ENCODE results near the gene LRRIQ4.

LRRIQ4 gene

DNA sequence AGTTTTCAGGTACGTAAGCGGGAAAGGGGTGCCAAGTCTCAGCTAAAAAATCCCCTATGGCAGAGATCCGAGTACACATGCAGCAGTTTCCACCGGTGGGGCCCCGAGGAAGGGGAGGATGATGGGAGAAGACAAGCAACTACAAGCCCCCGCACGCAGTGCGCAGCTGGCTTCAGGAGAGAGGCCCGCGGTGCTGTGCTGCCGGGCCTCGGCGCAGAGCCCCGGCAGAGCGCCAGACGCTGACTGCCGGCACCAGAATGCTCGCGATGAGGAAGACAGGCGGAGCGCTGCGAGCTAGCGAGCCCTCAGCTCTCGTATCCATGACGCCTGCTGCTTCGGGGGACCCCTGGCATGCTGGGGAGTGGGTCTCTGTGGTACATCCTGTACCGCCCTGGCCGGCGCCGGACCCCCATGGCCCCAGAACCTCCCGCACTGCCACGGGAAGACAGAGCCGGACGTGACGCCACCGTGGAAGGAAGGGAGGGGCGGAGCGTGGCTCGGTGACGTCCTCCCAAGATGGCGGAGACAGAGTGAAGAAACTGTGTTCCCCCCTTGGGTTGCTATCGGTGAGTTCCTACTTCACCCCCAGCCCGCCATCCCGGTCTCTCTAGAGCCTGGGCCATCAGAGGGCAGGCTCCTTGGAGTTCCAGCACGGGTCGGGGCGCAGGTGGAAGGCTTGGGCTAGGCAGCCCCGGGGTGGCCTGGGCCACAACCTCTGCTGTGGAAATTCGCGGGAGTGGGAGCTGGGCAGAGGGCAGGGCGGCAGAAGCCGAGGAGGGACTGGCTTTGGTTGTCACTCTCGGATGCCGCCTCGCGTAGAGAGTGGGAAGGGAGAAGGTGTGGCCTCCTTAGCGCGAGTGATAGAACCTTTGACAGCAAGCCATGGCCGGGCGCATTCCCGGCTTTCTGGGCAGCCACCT is 39.5 kb upstream of the LRRIQ4 start, which contains the start of gene MYNN (continued):
- TF ChIP-seq PRDM6 (tag by site-specific recombination; IDR thresholded peaks at IDR 0.05) (no peak), ZNF544 (tag by site-specific recombination; IDR thresholded peaks at IDR 0.05) (no peak), ZNF174 (tag by site-specific recombination; IDR thresholded peaks at IDR 0.05) (no peak), ZNF660 (tag by site-specific recombination; IDR thresholded peaks at IDR 0.05) (peak; percentile 87), RBAK (tag by site-specific recombination; IDR thresholded peaks at IDR 0.05) (no peak), ZNF138 (tag by site-specific recombination; IDR thresholded peaks at IDR 0.05; ENCODE audit: borderline replicate concordance) (no peak), BCL11A (tag by site-specific recombination; IDR thresholded peaks at IDR 0.05; ENCODE audit: low read depth) (no peak), ZNF366 (tag by site-specific recombination; conservative IDR thresholded peaks at IDR 0.05) (0 out of 2 replicates have a peak, but pooled peaks have one; percentile 18), SCRT1 (tag by site-specific recombination; IDR thresholded peaks at IDR 0.05; ENCODE audit: borderline replicate concordance) (peak; percentile 53; the same call in 1 of the 2 replicates), ZBTB21 (tag by site-specific recombination; IDR thresholded peaks at IDR 0.05) (peak; percentile 90), ZNF23 (tag by site-specific recombination; IDR thresholded peaks at IDR 0.05; ENCODE audit: borderline replicate concordance) (no peak), ZBTB7A (tag by site-specific recombination; IDR thresholded peaks at IDR 0.05; ENCODE audit: low read depth) (peak; percentile 94), ZNF26 (tag by site-specific recombination; IDR thresholded peaks at IDR 0.05) (no peak), ZNF157 (tag by site-specific recombination; IDR thresholded peaks at IDR 0.05) (no peak), ZNF777 (tag by site-specific recombination; IDR thresholded peaks at IDR 0.05; ENCODE audit: borderline replicate concordance) (no peak), ZNF311 (tag by site-specific recombination; IDR thresholded peaks at IDR 0.05; ENCODE audit: borderline replicate concordance) (no peak), KLF1 (tag by site-specific recombination; IDR thresholded peaks at IDR 0.05) (no peak), ZFP69B (tag by site-specific recombination; IDR thresholded peaks at IDR 0.05) (peak; percentile 57), KLF16 (tag by site-specific recombination; IDR thresholded peaks at IDR 0.05) (0 out of 2 replicates have a peak, but pooled peaks have one; percentile 32), ZNF555 (tag by site-specific recombination; conservative IDR thresholded peaks at IDR 0.05) (no peak), ZNF248 (tag by site-specific recombination; IDR thresholded peaks at IDR 0.05) (no peak), ZFP3 (tag by site-specific recombination; IDR thresholded peaks at IDR 0.05; ENCODE audit: low read depth) (no peak), ZBTB17 (tag by site-specific recombination; IDR thresholded peaks at IDR 0.05) (peak; percentile 87), GLI4 (tag by site-specific recombination; IDR thresholded peaks at IDR 0.05) (no peak)
- TF ChIP-seq, protein P1, sequence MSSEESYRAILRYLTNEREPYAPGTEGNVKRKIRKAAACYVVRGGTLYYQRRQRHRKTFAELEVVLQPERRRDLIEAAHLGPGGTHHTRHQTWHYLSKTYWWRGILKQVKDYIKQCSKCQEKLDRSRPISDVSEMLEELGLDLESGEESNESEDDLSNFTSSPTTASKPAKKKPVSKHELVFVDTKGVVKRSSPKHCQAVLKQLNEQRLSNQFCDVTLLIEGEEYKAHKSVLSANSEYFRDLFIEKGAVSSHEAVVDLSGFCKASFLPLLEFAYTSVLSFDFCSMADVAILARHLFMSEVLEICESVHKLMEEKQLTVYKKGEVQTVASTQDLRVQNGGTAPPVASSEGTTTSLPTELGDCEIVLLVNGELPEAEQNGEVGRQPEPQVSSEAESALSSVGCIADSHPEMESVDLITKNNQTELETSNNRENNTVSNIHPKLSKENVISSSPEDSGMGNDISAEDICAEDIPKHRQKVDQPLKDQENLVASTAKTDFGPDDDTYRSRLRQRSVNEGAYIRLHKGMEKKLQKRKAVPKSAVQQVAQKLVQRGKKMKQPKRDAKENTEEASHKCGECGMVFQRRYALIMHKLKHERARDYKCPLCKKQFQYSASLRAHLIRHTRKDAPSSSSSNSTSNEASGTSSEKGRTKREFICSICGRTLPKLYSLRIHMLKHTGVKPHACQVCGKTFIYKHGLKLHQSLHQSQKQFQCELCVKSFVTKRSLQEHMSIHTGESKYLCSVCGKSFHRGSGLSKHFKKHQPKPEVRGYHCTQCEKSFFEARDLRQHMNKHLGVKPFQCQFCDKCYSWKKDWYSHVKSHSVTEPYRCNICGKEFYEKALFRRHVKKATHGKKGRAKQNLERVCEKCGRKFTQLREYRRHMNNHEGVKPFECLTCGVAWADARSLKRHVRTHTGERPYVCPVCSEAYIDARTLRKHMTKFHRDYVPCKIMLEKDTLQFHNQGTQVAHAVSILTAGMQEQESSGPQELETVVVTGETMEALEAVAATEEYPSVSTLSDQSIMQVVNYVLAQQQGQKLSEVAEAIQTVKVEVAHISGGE (tag by site-specific recombination; conservative IDR thresholded peaks at IDR 0.05; ENCODE audit: low read depth), result peak; percentile 87
- TF ChIP-seq, protein P2, sequence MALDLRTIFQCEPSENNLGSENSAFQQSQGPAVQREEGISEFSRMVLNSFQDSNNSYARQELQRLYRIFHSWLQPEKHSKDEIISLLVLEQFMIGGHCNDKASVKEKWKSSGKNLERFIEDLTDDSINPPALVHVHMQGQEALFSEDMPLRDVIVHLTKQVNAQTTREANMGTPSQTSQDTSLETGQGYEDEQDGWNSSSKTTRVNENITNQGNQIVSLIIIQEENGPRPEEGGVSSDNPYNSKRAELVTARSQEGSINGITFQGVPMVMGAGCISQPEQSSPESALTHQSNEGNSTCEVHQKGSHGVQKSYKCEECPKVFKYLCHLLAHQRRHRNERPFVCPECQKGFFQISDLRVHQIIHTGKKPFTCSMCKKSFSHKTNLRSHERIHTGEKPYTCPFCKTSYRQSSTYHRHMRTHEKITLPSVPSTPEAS (tag by site-specific recombination; IDR thresholded peaks at IDR 0.05), result peak; percentile 33; the same call in 1 of the 2 replicates
- TF ChIP-seq, protein P3, sequence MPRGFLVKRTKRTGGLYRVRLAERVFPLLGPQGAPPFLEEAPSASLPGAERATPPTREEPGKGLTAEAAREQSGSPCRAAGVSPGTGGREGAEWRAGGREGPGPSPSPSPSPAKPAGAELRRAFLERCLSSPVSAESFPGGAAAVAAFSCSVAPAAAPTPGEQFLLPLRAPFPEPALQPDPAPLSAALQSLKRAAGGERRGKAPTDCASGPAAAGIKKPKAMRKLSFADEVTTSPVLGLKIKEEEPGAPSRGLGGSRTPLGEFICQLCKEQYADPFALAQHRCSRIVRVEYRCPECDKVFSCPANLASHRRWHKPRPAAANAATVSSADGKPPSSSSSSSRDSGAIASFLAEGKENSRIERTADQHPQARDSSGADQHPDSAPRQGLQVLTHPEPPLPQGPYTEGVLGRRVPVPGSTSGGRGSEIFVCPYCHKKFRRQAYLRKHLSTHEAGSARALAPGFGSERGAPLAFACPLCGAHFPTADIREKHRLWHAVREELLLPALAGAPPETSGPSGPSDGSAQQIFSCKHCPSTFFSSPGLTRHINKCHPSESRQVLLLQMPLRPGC (tag by site-specific recombination; IDR thresholded peaks at IDR 0.05), result peak; percentile 59
- TF ChIP-seq, protein P4, sequence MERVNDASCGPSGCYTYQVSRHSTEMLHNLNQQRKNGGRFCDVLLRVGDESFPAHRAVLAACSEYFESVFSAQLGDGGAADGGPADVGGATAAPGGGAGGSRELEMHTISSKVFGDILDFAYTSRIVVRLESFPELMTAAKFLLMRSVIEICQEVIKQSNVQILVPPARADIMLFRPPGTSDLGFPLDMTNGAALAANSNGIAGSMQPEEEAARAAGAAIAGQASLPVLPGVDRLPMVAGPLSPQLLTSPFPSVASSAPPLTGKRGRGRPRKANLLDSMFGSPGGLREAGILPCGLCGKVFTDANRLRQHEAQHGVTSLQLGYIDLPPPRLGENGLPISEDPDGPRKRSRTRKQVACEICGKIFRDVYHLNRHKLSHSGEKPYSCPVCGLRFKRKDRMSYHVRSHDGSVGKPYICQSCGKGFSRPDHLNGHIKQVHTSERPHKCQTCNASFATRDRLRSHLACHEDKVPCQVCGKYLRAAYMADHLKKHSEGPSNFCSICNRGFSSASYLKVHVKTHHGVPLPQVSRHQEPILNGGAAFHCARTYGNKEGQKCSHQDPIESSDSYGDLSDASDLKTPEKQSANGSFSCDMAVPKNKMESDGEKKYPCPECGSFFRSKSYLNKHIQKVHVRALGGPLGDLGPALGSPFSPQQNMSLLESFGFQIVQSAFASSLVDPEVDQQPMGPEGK (tag by site-specific recombination; IDR thresholded peaks at IDR 0.05), result peak; percentile 96

Data from HEK293 (cell line).